ENCODE data around the gene ELOVL2. TPM values are rescaled to one million over a fixed set of nuclear protein-coding genes. Genes with fewer than 3 reads are reported as not detected.

Gene ELOVL2
- total RNA-seq, 1 donor from 2014 or later: under 0.01 TPM

GRCh38 chr6:11018225-11018624 lies 25.9 kb downstream of the ELOVL2 start:
- no peaks in the 10 kb centered on the region for H3K36me3 ChIP-seq (ENCODE audit: control insufficient read depth, insufficient read depth, low read length)
- no peak for TF ChIP-seq CTCF (IDR thresholded peaks at IDR 0.05; ENCODE audit: insufficient read depth, low read length, severe bottlenecking)
- no peak for FAIRE-seq
- H3K27me3 ChIP-seq (ENCODE audit: control insufficient read depth, insufficient read depth, low read length): no peaks in the 10 kb centered on the region
- no peak overlapping the region for H3K4me3 ChIP-seq (ENCODE audit: low read depth, low read length)
- DNase-seq (ENCODE audit: low read depth): no peak

- FAIRE-seq: no peak
Observed at GRCh38 chr6:11017090-11017489, 27.0 kb downstream of the ELOVL2 start.

GRCh38 chr6:11016452-11016851 lies 27.7 kb downstream of the ELOVL2 start:
- Histone ChIP-seq H3K27me3 (ENCODE audit: control insufficient read depth, insufficient read depth, low read length) (no peaks in the 10 kb centered on the region), H3K36me3 (ENCODE audit: control insufficient read depth, insufficient read depth, low read length) (no peaks in the 10 kb centered on the region), H3K4me3 (ENCODE audit: low read depth, low read length) (no peak overlapping the region)
- TF ChIP-seq CTCF (IDR thresholded peaks at IDR 0.05; ENCODE audit: insufficient read depth, low read length, severe bottlenecking): no peak
- no peak for DNase-seq (ENCODE audit: low read depth)
- no peak for FAIRE-seq

More at GRCh38 chr6:11017090-11017489, 27.0 kb downstream of the ELOVL2 start:
- H3K4me3 ChIP-seq (ENCODE audit: low read depth, low read length): no peak overlapping the region
- TF ChIP-seq CTCF (IDR thresholded peaks at IDR 0.05; ENCODE audit: insufficient read depth, low read length, severe bottlenecking): no peak
- no peak for DNase-seq (ENCODE audit: low read depth)
- no peaks in the 10 kb centered on the region for H3K27me3 ChIP-seq (ENCODE audit: control insufficient read depth, insufficient read depth, low read length)
- no peaks in the 10 kb centered on the region for H3K36me3 ChIP-seq (ENCODE audit: control insufficient read depth, insufficient read depth, low read length)

- no peaks in the 10 kb centered on the region for H3K36me3 ChIP-seq (ENCODE audit: control insufficient read depth, insufficient read depth, low read length)
- FAIRE-seq (no peak), DNase-seq (ENCODE audit: low read depth) (no peak)
- H3K4me3 ChIP-seq (ENCODE audit: low read depth, low read length): no peak overlapping the region
- no peaks in the 10 kb centered on the region for H3K27me3 ChIP-seq (ENCODE audit: control insufficient read depth, insufficient read depth, low read length)
- no peak for TF ChIP-seq CTCF (IDR thresholded peaks at IDR 0.05; ENCODE audit: insufficient read depth, low read length, severe bottlenecking)
Observed at GRCh38 chr6:11015102-11015501, 29.0 kb downstream of the ELOVL2 start.

GRCh38 chr6:11013721-11014070 lies 30.4 kb downstream of the ELOVL2 start:
- FAIRE-seq: no peak
- H3K27me3 ChIP-seq (ENCODE audit: control insufficient read depth, insufficient read depth, low read length): no peaks in the 10 kb centered on the region
- no peak for TF ChIP-seq CTCF (IDR thresholded peaks at IDR 0.05; ENCODE audit: insufficient read depth, low read length, severe bottlenecking)

GRCh38 chr6:11012976-11013720 lies 31.0 kb downstream of the ELOVL2 start:
- no peaks in the 10 kb centered on the region for H3K27me3 ChIP-seq (ENCODE audit: control insufficient read depth, insufficient read depth, low read length)
- no peaks in the 10 kb centered on the region for H3K36me3 ChIP-seq (ENCODE audit: control insufficient read depth, insufficient read depth, low read length)
- no peak for DNase-seq (ENCODE audit: low read depth)
- TF ChIP-seq CTCF (IDR thresholded peaks at IDR 0.05; ENCODE audit: insufficient read depth, low read length, severe bottlenecking): no peak
- no peak for FAIRE-seq
- H3K4me3 ChIP-seq (ENCODE audit: low read depth, low read length): no peak overlapping the region

More at GRCh38 chr6:11013721-11014070, 30.4 kb downstream of the ELOVL2 start:
- Histone ChIP-seq H3K4me3 (ENCODE audit: low read depth, low read length) (no peak overlapping the region), H3K36me3 (ENCODE audit: control insufficient read depth, insufficient read depth, low read length) (no peaks in the 10 kb centered on the region)
- DNase-seq (ENCODE audit: low read depth): no peak

All from bronchial epithelial cell (primary cell).